RCC 7860 (cell line): ENCODE data around the gene LYSET.
"Not testable (repeated sequence)": the region's sequence is repeated elsewhere in the genome, so short reads cannot be mapped to it uniquely, and the experiment has no call there.

Source experiments
- DNase-seq: peaks from one replicate; pipeline ENCODE4 v3.0.0-alpha.2; 2015; ENCODE audit warnings: low spot score
- FAIRE-seq: peaks from 2 replicates; lab custom pipeline; 2012; peaks lifted over from hg19 to GRCh38; lab: Jason Lieb, UNC

The LYSET gene

DNA sequence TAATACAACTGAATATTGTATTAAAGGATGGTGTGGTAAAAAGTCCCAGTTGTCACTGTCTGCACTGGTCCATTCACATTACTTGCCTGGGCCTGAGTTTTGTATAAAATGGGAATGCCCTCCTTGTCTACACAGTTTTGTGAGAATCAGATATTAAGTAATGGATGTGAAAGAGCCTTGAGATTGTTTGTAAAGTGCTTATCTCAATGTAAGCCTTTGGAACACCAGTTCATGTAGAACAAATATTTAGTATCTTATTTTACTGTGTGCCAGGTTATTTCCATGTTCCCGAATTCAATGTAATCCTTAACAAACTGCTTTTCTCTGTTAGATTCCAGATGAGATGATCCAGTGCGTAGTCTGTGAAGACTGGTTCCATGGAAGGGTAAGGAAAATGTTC, 29.5 kb downstream of the LYSET start:
- DNase-seq = no peak
- no peak for FAIRE-seq

DNA sequence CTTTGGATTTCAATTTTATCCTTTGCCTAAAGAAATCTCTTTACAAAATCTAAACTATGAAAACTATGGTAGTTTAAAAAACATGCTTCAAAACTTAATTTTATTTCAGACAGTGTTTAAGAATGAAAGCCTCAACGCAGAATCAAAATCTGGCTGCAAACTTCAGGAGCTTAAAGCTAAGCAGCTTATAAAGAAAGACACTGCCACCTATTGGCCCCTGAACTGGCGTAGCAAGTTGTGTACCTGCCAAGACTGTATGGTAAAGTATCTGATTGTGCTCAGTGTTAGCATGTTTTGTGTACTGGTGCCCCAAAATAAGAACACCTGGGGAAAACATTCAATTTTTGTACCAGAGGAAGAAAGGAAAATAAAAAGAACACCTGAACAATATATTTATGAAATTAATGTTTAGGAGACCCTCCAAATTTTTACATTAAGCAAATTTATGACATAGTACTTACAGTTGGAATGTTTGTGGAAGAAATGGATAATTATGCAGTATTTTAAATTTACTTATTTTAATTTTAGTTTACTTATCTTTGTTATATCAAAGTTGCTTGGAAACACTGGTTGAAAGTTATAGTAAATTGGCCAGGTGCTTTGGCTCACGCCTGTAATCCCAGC, 34.1 kb downstream of the LYSET start:
- no peak for FAIRE-seq
- DNase-seq = peak; percentile 28

DNA sequence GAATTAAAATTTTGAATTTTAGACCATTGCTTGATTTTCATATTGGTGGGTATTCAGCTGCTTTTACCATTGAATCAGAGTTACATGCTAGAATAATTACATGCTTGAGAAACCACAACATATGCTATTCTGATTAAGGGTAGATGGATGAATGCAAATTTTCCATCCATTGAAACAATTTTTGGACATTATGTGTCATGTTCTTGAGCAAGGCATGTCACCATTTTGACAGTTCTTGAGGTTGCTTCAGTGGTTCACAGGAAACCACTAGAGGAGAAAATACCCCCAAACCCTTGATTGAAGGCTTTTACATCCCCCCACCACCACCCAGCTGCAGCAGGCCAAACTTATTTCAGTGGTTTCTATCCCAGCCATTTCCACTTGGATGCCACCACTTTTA, 35.4 kb downstream of the LYSET start:
- DNase-seq (no peak), FAIRE-seq (no peak)

DNA sequence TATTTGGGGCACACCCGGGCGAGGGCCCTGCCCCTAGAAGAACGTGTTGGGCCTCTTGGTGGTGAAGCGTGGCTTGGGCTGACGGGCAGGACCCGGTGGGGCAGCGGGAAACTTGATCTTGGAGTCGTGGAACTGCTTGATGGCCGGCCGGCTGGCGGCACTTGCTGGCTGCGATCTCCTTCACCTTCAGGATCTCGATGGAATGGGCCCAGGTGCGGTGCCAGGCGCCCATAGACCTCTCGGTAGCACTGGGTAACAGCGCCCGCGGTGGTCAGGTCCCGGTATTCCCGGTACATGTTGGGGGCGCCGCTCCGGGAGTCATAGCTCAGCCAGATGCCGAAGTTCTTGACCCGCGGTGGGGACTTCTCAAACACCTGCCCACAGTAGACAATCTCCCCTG, 38.4 kb downstream of the LYSET start:
- FAIRE-seq (no peak), DNase-seq (no peak)

DNA sequence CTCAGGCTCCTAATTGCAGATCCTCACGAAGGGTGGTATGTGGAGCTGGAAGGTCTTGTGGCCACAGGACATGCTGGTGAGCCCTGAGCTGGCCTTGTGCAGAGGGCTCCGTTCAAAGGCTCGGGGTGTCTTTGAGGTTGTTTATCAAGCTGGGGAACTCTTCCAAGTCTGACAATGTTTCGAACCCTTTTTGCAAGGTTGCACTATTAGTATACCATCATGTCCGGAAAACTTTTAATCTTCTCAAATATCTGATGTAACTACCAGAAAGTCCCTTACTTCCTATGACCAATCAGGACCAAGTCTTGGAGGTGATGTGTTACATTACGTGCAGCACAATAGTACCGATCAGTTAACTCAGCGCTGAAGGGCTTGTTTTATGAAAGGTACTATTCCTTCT, 43.4 kb downstream of the LYSET start:
- no peak for FAIRE-seq
- no peak for DNase-seq

DNA sequence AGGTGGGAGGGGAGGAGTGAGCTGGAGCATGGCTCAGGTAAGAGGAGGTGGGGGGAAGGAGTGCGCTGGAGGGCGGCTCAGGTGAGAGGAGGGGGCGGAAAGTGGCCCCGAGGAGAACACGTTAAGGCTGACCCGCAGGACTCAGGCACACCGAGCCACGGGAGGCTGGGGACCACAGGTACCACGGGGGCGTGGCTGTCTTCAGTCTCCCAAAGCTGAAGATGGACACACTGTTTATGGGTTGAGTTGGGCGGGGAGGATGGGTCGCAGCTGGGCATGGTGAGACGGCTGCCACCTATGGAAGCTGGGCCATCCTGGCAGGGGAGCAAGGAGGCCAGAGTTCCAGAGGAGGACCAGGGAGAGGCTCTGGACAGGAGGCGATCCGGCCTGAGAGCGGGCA, 45.4 kb downstream of the LYSET start:
- no peak for DNase-seq
- FAIRE-seq = no peak

DNA sequence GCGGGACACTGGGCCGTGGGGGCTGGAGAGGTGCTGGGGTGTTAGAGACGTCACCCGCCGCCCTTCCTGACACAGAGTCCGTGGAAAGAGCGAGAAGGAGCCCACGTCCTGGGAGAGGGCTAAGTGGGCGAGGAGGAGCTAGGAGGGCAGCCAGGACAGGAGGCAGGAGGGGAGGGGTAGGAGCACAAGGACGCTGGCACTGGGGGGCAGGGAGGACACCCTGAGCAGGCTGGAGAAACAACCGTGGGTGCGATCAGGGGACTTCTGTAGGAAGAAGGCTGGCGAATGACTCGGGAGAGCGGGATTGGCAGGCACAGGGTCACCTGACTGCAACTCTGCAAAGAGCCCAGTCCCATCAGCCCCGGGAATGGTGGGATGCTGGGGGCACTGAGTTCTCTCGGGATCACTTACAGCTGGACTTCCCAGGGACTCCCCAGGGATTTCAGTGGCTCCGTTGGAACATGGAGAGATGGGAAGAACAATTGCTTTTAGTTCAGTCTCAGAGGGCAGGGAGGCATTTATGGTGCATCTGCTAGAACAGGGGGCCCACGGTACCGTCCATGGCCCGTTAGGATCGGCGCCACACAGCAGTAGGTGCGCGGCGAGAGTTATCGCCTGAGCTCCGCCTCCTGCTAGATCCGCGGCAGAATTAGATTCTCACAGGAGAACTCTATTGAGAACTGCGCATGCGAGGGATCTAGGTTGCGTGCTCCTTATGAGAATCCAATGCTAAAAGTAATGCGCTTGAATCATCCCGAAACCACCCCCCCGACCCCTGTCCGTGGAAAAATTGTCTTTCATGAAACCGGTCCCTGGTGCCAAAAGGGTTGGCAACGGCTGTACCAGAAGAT, 46.2 kb downstream of the LYSET start:
- DNase-seq = no peak
- no peak for FAIRE-seq

DNA sequence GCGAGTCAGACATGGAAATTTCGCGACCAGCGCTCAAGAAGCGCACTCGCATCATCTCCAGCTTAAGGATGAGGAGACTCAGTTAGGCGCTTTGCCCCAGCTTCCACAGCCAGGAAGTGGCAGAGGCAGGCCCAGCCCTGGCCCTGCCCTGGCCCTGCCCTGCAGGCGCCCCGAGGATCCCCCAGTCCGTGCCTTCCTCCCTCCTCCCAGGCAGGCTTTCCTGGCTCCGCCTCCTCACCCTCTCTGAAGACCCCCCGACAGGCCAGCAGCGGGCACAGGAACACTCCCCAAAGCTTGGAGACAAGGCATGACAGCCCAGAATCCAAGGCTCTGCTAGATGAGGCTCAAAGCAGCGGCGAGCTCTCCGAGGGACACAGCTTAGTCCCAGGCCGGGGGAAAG, 47.0 kb downstream of the LYSET start:
- DNase-seq (no peak), FAIRE-seq (no peak)

DNA sequence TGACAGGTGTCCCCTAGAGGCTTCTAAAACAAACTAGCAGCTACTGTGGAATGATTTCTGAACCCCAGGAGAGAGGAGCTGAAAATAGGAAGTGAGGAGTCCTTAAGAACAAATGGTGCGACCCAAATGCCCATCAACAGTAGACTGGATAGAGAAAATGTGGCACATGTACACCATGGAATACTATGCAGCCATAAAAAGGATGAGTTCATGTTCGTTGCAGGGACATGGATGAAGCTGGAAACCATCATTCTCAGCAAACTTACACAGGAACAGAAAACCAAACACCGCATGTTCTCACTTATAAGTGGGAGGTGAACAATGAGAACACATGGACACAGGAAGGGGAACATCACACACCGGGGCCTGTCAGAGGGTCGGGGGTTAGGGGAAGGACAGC, 48.0 kb downstream of the LYSET start:
- not testable (repeated sequence) for FAIRE-seq, DNase-seq

DNA sequence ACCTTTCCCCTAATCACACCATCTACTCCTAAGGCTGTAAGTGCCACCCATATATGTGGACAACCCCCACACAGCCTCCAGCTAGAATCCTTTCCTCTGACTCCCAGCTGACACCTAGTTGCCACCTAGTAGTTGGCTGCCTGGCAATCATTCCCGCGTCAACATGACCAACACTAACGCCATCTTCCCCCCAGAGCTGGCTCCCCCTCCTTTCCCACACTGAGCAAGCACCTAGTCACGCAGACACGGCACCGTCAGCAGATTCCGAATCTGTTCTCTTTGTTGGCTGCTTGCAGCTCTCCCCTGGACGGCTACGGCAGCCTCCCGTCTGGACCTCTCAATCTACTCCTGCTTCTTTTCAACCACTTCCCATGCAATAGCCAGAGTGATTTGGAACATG, 49.7 kb downstream of the LYSET start:
- DNase-seq (peak; percentile 87), FAIRE-seq (peak; percentile 63)
